ENCODE measurements around the gene GRID2. TPM values are rescaled to one million over a fixed set of nuclear protein-coding genes. Genes with fewer than 3 reads are reported as not detected.

Gene GRID2
- total and polyA plus RNA-seq, 2 of the 4 experiments (the other 2 are of a cell fraction), result under 0.01 TPM; not detected in 1

DNA sequence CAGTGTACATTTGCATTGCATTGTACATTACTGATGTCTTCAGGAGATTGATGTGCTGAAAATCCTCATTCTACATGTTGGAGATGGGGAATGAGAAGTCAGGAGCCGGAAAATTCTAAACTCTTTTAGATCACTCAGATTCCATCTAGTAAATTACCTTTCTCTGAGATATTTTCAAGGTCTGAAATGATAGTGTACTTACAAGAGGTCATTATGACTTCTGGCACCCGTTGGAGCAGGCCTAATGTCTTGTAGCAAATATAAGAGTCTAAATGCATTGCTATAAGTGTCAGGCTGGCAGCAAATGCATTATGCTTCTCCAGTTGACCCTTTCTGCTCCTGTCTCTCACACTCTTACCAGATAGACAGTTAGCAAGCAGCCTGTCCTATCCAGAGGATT is 692.8 kb downstream of the GRID2 start:
- Histone ChIP-seq H4K8ac (ENCODE audit: low read depth in 2 of 2, low read length in 2 of 2) (no peak overlapping the region), H3K9me3 (ENCODE audit: control insufficient read depth, insufficient read depth, low read length) (no peaks in the 10 kb centered on the region), H4K91ac (ENCODE audit: insufficient read depth, low read depth, low read length) (no peak overlapping the region), H3K14ac (replicated peaks; ENCODE audit: low read depth, low read length) (no peak overlapping the region), H2BK20ac (ENCODE audit: low read depth, low read length) (no peak overlapping the region), H4K20me1 (ENCODE audit: insufficient read depth, low read length) (no peaks in the 10 kb centered on the region), H3K56ac (ENCODE audit: extremely low read depth, insufficient read depth, low read length) (no peak overlapping the region), H3K4me1 (ENCODE audit: control insufficient read depth, insufficient read depth, low read length) (no peaks in the 10 kb centered on the region), H3K4me2 (ENCODE audit: low read depth, low read length) (no peak overlapping the region), H2BK15ac (ENCODE audit: low read depth, low read length) (no peak overlapping the region), H2AK5ac (ENCODE audit: low read depth, low read length) (no peak overlapping the region), H3K27me3 (ENCODE audit: control insufficient read depth, insufficient read depth, low read length) (no peaks in the 10 kb centered on the region), H4K5ac (ENCODE audit: low read depth, low read length) (no peak overlapping the region), H3K27ac (ENCODE audit: insufficient read depth, low read length) (no peak overlapping the region), H3K4me3 (ENCODE audit: insufficient read depth, low read depth, low read length) (no peak overlapping the region), H3K36me3 (ENCODE audit: control insufficient read depth, insufficient read depth, low read length) (no peaks in the 10 kb centered on the region), H3K9ac (ENCODE audit: low read depth, low read length) (no peak overlapping the region), H3K4ac (ENCODE audit: low read depth, low read length) (no peak overlapping the region), H3K79me1 (ENCODE audit: low read depth in 1 of 2, low read length in 2 of 2) (no peaks in the 10 kb centered on the region), H2BK120ac (ENCODE audit: low read depth, low read length) (no peak overlapping the region), H2AK9ac (replicated peaks; ENCODE audit: low read depth, low read length, poor library complexity) (no peak overlapping the region), H3K23ac (ENCODE audit: low read depth, low read length) (no peak overlapping the region), H2AFZ (replicated peaks; ENCODE audit: low read length, poor library complexity) (no peak overlapping the region), H3K9me1 (ENCODE audit: insufficient read depth, low read length) (no peaks in the 10 kb centered on the region), H2BK5ac (ENCODE audit: low read depth, low read length, poor library complexity, severe bottlenecking) (no peak overlapping the region), H3K18ac (ENCODE audit: low read depth, low read length) (no peak overlapping the region)
- intact Hi-C loops (cut with micrococcal nuclease) (no loop called here), dilution Hi-C loops (cut with HindIII; ENCODE audit: low sequenced_read_pairs, unreplicated experiment) (no loop called here), in situ Hi-C loops (cut with MboI; ENCODE audit: low sequenced_read_pairs) (no loop called here)
- ChIA-PET CTCF (no interaction called here), POLR2A (ENCODE audit: unreplicated experiment) (no interaction called here)
- WGBS, 2 experiments (ENCODE audit: extremely low coverage in 2 of 2, insufficient read length in 1 of 2), result no CpG with 5 or more reads among the region's 2 CpGs
- ATAC-seq (ENCODE audit: low read depth), result no peak
- no peak for TF ChIP-seq CHD1 (IDR thresholded peaks at IDR 0.05; ENCODE audit: low read depth, low read length)
- TF ChIP-seq, protein P1, sequence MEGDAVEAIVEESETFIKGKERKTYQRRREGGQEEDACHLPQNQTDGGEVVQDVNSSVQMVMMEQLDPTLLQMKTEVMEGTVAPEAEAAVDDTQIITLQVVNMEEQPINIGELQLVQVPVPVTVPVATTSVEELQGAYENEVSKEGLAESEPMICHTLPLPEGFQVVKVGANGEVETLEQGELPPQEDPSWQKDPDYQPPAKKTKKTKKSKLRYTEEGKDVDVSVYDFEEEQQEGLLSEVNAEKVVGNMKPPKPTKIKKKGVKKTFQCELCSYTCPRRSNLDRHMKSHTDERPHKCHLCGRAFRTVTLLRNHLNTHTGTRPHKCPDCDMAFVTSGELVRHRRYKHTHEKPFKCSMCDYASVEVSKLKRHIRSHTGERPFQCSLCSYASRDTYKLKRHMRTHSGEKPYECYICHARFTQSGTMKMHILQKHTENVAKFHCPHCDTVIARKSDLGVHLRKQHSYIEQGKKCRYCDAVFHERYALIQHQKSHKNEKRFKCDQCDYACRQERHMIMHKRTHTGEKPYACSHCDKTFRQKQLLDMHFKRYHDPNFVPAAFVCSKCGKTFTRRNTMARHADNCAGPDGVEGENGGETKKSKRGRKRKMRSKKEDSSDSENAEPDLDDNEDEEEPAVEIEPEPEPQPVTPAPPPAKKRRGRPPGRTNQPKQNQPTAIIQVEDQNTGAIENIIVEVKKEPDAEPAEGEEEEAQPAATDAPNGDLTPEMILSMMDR (conservative IDR thresholded peaks at IDR 0.05; ENCODE audit: low read depth, low read length), result no peak
- no peak for TF ChIP-seq BHLHE40 (IDR thresholded peaks at IDR 0.05; ENCODE audit: low read depth, low read length)
- no peak for TF ChIP-seq SMC3 (IDR thresholded peaks at IDR 0.05; ENCODE audit: low read depth, low read length)
- TF ChIP-seq MAFK (IDR thresholded peaks at IDR 0.05; ENCODE audit: low read depth, low read length), result no peak
- TF ChIP-seq MAZ (IDR thresholded peaks at IDR 0.05; ENCODE audit: borderline replicate concordance, low read depth, low read length), result no peak
- TF ChIP-seq ELK1 (IDR thresholded peaks at IDR 0.05; ENCODE audit: borderline replicate concordance, low read depth, low read length), result no peak
- no peak for TF ChIP-seq FOS (IDR thresholded peaks at IDR 0.05; ENCODE audit: low read depth, low read length)
- no peak for TF ChIP-seq POLR2A (IDR thresholded peaks at IDR 0.05; ENCODE audit: low read depth, low read length)
- TF ChIP-seq RFX5 (IDR thresholded peaks at IDR 0.05; ENCODE audit: low read depth, low read length), result no peak
- no peak for TF ChIP-seq RAD21 (IDR thresholded peaks at IDR 0.05; ENCODE audit: low read length)
- TF ChIP-seq USF2 (IDR thresholded peaks at IDR 0.05; ENCODE audit: low read depth, low read length), result no peak
- no peak for TF ChIP-seq RCOR1 (IDR thresholded peaks at IDR 0.05; ENCODE audit: insufficient replicate concordance, low read length)
- no peak for TF ChIP-seq NFE2L2 (IDR thresholded peaks at IDR 0.05; ENCODE audit: low read depth, low read length)
- no peak for TF ChIP-seq CEBPB (IDR thresholded peaks at IDR 0.05; ENCODE audit: low read depth, low read length)
- no peak for TF ChIP-seq MXI1 (IDR thresholded peaks at IDR 0.05; ENCODE audit: borderline replicate concordance, low read depth, low read length)
- DNase-seq, result no peak
- BruUV-seq (replicated peaks), result no TSS peak
